ENCODE measurements around the gene UBTF. TPM values are rescaled to one million over a fixed set of nuclear protein-coding genes. Genes with fewer than 3 reads are reported as not detected.

UBTF gene
- total RNA-seq, 1 experiment from 2014 or later: 75.9 TPM

- ChIA-PET POLR2A (interaction anchor here (0.5 to 0.9 kb wide), 3 partner anchors 61 to 264 kb away, joined by 3 to 6 read pairs (median 3); no protein-coding TSS in a partner anchor), CTCF (interaction anchor here (0.7 to 4.3 kb wide), 10 partner anchors 13 to 182 kb away, joined by 3 to 32 read pairs (median 6); partner anchors contain the start of gene TMUB2)
- no peak for ATAC-seq
- Mint-ChIP-seq H3K36me3 (peaks cover 8% of the 10 kb centered on the region), H3K4me3 (no peak overlapping the region), H3K27ac (peak overlapping the region; percentile 26; the same call in 1 of the 2 replicates), H3K27me3 (ENCODE audit: low read depth) (no peaks in the 10 kb centered on the region; the same call in 1 of the 2 replicates), H3K4me1 (peaks cover 23% of the 10 kb centered on the region), H3K9me3 (no peaks in the 10 kb centered on the region)
- DNase-seq (ENCODE audit: low spot score): no peak
- TF ChIP-seq AR (CRISPR knock-in tag; IDR thresholded peaks at IDR 0.05) (no peak), IRF2 (CRISPR knock-in tag; IDR thresholded peaks at IDR 0.05; ENCODE audit: borderline replicate concordance, low read depth) (no peak), PREB (CRISPR knock-in tag; IDR thresholded peaks at IDR 0.05; ENCODE audit: borderline replicate concordance) (0 out of 2 replicates have a peak, but pooled peaks have one; percentile 24), SOX15 (CRISPR knock-in tag; IDR thresholded peaks at IDR 0.05) (no peak), RELA (CRISPR knock-in tag; IDR thresholded peaks at IDR 0.05; ENCODE audit: borderline replicate concordance) (0 out of 2 replicates have a peak, but pooled peaks have one; percentile 51), CREM (CRISPR knock-in tag; IDR thresholded peaks at IDR 0.05) (no peak), JAZF1 (CRISPR knock-in tag; IDR thresholded peaks at IDR 0.05) (no peak), ZNF138 (CRISPR knock-in tag; conservative IDR thresholded peaks at IDR 0.05) (no peak), HMGXB4 (CRISPR knock-in tag; IDR thresholded peaks at IDR 0.05) (no peak), JUN (CRISPR knock-in tag; IDR thresholded peaks at IDR 0.05) (no peak), USF1 (CRISPR knock-in tag; IDR thresholded peaks at IDR 0.05) (no peak), ZNF396 (CRISPR knock-in tag; IDR thresholded peaks at IDR 0.05; ENCODE audit: borderline replicate concordance) (no peak), KAT7 (CRISPR knock-in tag; IDR thresholded peaks at IDR 0.05; ENCODE audit: borderline replicate concordance) (0 out of 2 replicates have a peak, but pooled peaks have one; percentile 40)
Observed at GRCh38 chr17:44171931-44172455, 47.5 kb downstream of the UBTF start.

GRCh38 chr17:44170499-44171201 lies 48.8 kb downstream of the UBTF start, which contains the start of gene ASB16:
Gene ASB16, plus strand, starts transcription at chr17:44170704. Its CDS starts 86 bp downstream, at chr17:44170790.
- ChIA-PET POLR2A (interaction anchor here (0.5 to 2.1 kb wide), 4 partner anchors 16 to 340 kb away, joined by 3 to 6 read pairs (median 3); partner anchors contain the start of genes HDAC5 and TMUB2), CTCF (interaction anchor here (0.7 to 4.3 kb wide), 20 partner anchors 14 to 330 kb away, joined by 3 to 32 read pairs (median 5); partner anchors contain the start of genes FAM171A2, GRN, HDAC5 and TMUB2)
- no peak for TF ChIP-seq MXD4 (CRISPR knock-in tag; IDR thresholded peaks at IDR 0.05; ENCODE audit: borderline replicate concordance)
- no peak for TF ChIP-seq MLX (CRISPR knock-in tag; IDR thresholded peaks at IDR 0.05)
- TF ChIP-seq HMGXB4 (CRISPR knock-in tag; IDR thresholded peaks at IDR 0.05): 0 out of 2 replicates have a peak, but pooled peaks have one; percentile 27
- no peak for TF ChIP-seq MAX (CRISPR knock-in tag; IDR thresholded peaks at IDR 0.05)
- TF ChIP-seq ZNF423 (CRISPR knock-in tag; IDR thresholded peaks at IDR 0.05): no peak
- ATAC-seq (peak; percentile 60), DNase-seq (ENCODE audit: low spot score) (peak; percentile 28)
- Mint-ChIP-seq H3K9me3 (no peaks in the 10 kb centered on the region), H3K36me3 (peaks cover 3% of the 10 kb centered on the region), H3K4me1 (peaks cover 23% of the 10 kb centered on the region), H3K27ac (no peak within 1 kb of the TSS), H3K4me3 (no peak within 1 kb of the TSS), H3K27me3 (ENCODE audit: low read depth) (no peaks in the 10 kb centered on the region; the same call in 1 of the 2 replicates)
